ENCODE data around the gene FBLN7.
"Not testable (repeated sequence)": the region's sequence is repeated elsewhere in the genome, so short reads cannot be mapped to it uniquely, and the experiment has no call there.

FBLN7 gene, protein sequence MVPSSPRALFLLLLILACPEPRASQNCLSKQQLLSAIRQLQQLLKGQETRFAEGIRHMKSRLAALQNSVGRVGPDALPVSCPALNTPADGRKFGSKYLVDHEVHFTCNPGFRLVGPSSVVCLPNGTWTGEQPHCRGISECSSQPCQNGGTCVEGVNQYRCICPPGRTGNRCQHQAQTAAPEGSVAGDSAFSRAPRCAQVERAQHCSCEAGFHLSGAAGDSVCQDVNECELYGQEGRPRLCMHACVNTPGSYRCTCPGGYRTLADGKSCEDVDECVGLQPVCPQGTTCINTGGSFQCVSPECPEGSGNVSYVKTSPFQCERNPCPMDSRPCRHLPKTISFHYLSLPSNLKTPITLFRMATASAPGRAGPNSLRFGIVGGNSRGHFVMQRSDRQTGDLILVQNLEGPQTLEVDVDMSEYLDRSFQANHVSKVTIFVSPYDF

DNA sequence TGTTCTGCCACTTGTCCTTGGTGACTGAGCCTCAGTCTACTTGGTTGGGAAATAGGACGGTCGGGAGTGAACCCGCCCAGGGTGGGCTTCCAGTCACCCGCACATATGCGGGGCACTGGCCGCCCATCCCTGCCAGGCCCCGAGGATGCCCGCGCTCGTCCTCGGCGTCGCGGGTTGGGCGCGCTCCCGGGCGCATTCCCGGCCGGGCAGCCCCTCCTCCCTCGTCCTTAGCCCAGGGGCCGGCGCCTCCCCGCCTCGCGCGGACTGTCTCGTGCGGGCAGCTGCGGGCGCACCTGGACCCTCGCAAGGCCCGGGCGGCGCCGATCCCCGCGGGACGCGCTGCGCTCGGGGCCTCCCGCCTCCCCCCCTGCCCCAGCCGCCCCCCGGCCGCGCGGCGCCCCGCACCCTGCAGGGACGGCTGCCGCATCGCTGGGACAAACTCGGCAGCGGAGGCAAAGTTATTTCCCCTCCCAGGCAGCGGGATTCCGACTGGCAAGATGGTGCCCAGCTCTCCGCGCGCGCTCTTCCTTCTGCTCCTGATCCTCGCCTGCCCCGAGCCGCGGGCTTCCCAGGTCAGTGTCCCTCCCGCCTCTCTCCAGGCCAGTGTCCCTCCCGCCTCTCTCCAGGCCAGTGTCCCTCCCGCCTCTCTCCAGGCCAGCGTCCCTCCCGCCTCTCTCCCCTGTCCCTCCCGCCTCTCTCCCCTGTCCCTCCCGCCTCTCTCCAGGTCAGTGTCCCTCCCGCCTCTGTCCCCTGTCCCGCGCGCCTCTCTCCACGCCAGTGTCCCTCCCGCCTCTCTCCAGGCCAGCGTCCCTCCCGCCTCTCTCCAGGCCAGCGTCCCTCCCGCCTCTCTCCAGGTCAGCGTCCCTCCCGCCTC is at the start of gene FBLN7:
Gene FBLN7 (plus strand): TSS at position 227 of the 874 bp plus-strand sequence. CDS start 271 bp downstream, at position 498.
- no peak for DNase-seq (ENCODE audit: low read depth in 2 of 2)

DNA sequence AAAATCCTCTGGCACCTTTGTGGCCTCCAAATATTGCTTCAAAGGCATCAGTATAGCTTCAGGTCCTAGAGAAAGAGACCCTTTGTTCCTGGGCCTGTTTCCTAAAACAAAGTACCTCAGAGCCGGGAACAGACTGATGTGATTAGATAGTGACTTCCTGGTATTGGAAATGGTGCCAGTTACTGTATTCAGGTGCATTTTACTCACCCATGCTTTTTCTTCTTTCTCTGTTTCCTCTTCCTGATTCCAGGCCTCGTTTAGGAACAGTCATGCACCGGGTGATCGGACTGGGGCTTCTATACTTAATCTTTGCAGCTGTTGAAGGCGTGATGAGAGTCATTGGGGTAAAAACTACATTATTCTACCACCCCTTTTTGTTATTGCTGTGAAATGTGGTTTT is 48.8 kb upstream of the FBLN7 start:
- DNase-seq (ENCODE audit: low read depth in 2 of 2), result no peak

DNA sequence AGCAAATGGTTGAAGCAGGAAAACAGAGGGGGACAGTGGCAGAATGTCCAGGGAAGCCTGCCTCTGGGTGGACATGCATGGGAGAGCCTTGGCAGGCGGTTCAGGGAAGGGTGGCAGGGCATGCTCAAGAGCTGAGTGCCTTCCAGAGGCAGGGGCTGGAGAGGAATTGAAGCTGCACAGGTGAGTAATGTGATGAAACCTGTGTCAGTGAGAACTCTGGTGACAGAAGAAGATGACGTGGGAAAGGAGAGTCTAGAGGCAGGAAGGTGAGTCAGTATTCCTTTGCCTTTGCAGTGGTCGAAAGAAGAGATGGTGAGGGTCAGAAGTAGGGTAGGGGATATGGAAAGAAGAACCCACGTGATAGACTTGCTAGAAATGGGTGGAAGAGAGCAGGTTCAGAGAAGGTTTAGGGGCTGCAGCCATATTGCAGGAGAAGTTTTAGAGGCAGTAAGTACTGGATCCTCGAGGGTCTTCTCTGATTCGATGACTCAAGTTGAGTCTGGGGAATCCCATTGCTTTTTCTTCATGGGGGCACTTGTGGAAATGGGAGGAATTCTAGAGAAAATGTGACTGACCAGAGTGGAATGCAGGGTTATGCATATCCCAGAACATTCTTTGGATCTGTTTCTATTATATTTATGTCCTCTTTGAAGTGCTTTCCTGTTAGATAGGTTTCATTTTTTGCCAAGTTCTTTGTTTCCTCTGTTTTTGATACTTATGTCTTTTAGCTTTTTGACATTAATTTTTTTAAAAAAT is 45.7 kb upstream of the FBLN7 start:
- no peak for DNase-seq (ENCODE audit: low read depth in 2 of 2)

DNA sequence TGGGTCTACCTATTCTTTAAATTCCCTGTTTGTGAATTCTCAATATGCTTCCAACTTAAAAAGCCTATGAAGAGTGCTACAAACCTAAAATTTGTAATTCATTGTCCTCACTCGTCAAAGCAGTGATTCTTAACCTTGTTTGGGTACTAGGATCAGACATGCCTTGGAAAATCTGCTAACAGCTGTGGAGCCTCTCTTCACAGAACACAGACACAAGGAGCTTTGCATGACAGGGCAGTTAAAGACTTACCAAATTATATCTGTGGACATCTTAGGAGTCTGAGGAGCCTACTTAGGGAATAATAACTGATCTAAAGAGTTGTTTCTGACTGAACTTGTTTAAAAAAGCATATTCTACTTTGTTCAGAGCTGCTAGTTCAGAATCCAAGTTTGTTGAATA is 45.0 kb upstream of the FBLN7 start:
- no peak for DNase-seq (ENCODE audit: low read depth in 2 of 2)

DNA sequence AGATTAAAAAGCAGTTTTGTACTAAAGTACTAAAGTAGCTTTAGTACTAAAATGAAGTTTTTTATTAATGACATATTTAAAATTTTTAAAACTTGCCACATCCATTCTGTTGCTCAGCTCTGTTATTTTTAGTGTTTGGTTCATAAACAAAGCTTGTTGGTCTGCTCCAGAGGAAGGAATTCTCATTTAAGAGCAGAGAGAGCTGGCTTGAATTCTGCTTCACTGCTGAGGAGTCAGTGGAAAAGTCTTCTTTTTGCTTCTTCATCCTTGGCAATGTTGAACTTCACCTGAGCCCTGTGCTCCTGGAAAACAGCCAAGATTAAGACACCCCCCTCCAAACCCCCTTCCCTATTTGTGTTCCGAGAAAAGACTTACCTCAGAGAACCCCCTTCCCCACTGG is 42.5 kb upstream of the FBLN7 start:
- no peak for DNase-seq (ENCODE audit: low read depth in 2 of 2)

DNA sequence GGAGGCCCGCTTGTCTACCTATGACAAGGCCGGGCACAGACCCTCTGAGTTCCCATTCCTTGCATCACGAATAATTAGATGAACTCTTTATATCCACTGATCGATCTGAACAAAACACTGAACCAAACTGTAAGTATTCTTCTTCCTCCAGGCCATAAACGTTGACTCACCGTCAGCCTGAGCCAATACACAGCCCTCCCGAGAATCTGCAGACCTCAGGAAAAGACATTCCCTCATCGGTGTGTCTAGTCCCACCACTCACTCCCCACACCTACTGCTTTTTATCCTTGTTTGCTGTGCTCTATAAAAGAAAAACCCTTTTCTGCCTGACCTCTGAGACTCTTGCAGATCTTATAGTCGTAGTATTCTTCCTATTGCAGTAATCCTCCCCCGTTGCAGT is 42.1 kb upstream of the FBLN7 start:
- no peak for DNase-seq (ENCODE audit: low read depth in 2 of 2)

DNA sequence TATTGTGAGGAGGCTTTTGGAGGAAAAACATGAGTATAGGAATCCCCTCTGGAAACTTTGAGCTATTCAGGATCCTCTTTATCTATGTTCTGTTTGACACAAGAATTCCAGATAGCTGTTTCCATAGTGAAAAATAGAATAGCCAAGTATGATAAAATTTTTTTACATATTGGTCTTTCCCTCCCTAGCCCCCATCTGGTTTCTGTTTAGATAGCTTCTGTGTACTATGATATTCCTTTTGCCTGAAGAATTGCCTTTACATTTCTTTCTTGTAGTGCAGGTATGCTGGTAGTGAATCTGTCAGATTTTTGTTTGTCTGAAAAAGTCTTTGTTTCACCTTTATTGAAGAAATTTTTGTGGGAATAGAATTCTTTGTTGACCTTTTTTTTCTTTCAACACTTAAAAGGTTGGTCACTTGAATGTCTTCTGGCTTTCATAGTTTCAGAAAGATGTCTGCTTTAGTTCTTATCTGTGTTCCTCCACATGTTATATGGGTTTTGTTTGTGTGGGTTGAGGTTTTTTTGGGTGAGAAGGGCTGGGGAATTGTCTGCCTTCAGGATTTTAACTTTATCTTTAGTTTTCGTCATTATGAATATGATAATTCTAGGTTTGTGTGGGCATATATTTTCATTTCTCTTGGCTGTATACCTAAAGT is 29.9 kb upstream of the FBLN7 start:
- DNase-seq (ENCODE audit: low read depth in 2 of 2), result no peak

DNA sequence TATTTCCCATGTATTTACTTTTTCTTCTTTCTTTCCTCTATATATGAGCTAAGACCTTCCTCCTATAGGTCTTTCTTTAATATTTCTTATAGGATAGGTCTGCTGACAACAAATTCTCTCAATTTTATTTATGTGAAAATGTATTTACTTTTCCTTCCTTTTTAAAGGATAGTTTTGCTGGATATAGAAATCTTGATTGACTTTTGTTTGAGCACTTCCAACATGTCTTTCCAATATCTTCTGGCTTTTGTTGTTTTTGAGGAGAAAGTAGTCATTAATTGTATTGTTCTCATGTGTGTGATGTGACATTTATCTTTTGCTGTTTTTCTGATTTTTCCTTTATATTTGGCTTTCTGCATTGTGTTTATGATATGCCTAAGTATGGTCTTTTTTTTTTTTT is 28.9 kb upstream of the FBLN7 start:
- DNase-seq (ENCODE audit: low read depth in 2 of 2), result no peak

DNA sequence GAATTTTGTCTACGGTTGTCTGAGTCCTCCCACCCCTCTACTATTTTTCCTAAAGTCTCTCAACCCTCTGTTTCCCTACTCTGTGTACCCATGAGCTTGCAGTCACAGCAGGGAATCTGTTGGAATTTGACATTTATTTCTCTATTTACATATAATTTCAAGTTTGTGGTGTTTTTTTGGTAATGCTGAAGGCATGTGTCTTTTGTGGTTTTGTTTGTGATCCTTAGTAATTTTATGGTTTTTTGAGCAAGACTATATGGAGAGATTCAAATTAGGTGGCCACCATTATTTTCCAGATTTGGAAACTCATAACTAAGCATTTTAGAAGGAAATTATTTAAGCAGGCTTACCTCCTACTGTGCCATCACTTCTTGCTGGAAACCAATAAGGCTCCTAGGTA is 27.2 kb upstream of the FBLN7 start:
- DNase-seq (ENCODE audit: low read depth in 2 of 2), result no peak

DNA sequence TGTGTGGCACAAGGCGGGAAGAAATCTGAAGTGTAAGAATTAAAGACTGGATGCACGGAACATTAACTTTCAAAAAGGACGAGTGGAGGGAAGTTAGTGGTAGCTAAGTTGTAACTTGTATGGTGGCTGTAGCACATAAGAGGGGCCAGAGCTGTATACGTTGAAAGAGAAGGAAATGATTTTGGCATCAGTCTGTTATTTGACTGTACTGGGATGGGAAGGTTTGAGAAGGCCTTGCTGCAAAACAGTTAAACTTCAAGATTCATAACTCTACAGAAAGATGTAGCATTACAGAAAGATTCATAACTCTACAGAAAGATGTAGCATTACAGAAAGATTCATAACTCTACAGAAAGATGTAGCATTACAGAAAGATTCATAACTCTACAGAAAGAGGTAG is 24.8 kb upstream of the FBLN7 start:
- DNase-seq (ENCODE audit: low read depth in 2 of 2), result not testable (repeated sequence)

DNA sequence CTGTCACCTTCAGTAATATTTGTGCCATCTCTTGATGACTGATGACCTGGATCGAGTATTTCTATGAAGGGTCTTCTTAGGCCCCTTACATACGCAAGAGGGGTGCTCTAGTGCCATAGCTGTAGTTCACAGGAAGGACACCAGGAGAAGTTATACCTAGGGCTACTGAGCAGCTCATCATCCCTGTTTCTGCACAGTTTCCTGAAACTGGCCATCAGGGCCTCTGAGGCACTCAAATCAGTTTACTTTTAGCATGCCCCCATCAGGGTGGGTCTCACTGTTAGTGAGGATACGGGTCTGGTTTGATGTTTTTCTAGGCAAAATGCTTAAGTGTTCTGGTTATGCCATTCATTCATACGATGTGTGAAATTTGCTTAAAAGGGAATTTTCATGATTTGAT is 20.0 kb upstream of the FBLN7 start:
- DNase-seq (ENCODE audit: low read depth in 2 of 2), result no peak

DNA sequence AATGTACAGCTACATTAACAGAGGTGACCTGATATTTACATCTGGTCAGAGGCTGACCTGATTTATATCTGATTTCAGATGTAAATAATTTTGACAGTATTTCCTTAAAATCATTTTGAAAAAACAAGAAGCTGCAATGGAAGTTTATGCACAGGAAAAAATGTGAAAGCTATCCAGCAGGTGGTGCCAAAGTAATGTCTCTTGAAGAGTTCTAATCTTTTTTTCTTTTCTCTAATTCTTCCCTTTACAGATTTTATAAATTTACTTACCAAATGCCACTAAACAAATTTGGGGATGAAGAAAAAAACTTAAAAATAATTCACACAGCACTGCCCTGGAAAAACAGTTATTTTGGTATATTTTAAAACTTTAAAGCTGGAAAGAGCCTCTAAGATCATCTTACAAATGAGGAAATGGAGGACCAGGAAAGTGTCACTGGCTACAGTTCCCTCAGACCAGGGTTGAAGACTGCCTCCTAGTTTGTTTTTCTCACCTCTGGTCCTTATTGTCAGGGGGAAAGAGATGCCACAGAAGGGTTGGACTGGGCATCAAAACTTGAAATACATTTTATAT is 16.4 kb upstream of the FBLN7 start:
- peak in 1 of 2 donors; percentile 33 for DNase-seq (ENCODE audit: low read depth in 2 of 2)

DNA sequence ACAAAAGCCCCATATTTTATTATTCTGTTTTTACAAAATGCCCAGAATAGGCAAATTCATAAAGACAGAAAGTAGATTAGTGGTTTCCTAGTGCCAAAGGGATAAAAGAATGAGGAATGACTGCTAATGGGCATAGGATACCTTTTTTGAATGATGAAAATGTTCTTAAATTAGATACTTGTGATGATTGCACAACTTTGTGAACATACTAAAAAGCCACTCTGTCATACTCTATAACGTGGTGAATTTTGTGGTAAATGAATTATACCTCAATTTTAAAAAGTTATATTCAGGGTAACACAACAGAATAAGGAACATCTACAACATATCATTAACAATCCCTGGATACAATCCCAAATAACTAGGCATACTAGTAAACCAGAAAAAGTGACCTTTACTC is 9.1 kb upstream of the FBLN7 start:
- no peak for DNase-seq (ENCODE audit: low read depth in 2 of 2)

DNA sequence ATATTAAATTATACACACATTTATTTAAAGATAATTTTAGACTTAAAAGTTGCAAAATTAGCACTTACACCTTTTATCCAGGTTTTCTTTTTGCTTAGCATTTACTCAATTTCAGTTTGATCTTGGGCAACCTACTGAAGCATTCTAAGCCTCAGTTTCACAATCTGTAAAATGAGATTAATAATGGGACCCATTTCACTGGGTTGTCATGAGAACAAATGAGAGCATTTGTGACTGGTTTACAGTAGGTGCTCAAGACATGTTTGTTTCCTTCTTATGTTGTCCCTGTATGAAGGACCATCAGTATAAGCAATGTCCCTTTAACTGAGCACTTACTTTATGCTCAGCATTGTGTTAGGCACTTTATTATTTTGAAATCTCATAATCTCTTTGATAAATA is 4.8 kb upstream of the FBLN7 start:
- DNase-seq (ENCODE audit: low read depth in 2 of 2), result no peak

DNA sequence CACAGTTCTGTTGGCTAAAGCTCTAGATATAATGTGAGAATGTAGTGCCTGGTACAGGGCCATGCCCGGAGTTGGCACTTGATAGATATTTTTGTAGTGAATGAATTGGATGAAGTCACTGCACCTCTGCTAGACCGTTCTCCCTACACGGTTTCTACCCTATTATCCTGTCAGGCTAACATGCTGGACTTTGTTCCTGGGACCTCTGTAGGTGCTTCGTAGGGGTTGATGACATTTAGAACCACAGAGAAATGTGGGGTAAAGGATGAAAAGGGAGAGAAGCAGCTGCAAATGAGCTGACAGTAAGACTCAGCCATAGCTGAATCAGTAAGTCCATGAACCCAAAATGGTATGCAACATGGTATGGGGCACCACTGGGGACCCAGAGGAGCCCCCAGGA is 4.1 kb upstream of the FBLN7 start:
- no peak for DNase-seq (ENCODE audit: low read depth in 2 of 2)

DNA sequence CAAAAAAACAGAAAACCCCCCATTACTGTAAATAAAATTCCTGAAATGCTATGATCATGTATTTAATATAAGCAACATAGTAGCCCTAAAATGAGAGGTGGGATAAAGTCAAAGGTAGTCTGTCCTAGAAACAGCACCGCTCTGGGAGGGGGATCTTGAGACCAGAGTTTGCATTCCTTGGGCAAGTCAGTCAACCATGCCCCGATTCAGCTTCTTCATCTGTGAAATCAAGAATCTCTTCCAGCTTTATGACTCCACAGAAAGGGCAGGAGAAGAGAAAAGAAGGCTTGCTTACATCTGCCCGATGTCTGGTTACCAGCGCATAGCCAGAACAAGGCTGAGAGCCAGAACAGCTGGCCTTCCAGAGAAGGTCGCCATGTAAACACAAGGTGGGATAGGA is 2.1 kb upstream of the FBLN7 start:
- no peak for DNase-seq (ENCODE audit: low read depth in 2 of 2)

DNA sequence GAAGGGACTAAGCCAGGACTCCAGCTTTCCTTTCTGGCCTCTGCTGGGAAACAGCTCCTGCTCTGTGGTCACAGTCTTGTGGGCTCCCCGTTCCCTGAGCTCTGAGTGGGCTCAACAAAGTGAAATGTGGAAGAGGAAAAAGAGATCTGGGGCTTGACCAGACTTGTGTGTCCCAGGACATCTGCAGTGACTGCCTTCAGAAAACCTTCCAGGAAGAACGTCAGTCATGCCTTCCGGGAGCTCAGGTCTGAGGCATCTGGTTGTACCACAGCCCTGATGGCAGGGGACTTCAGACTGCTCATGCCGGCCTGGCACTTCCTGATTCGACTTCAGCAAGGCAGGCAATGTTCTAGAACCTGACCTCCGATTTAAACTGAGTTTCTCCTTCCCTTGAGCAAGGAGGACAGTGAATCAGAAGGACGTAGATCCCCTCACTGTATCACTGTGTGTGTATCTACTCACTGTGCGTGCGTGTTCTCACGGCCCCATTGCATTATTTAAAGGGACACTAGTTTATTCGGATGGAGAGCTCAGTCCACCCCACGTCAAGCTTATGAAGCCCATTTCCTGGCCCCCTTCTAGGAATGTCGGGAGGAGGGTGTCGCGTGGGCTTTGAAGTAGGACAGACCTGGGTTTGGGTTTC is 548 bp upstream of the FBLN7 start:
- no peak for DNase-seq (ENCODE audit: low read depth in 2 of 2)

DNA sequence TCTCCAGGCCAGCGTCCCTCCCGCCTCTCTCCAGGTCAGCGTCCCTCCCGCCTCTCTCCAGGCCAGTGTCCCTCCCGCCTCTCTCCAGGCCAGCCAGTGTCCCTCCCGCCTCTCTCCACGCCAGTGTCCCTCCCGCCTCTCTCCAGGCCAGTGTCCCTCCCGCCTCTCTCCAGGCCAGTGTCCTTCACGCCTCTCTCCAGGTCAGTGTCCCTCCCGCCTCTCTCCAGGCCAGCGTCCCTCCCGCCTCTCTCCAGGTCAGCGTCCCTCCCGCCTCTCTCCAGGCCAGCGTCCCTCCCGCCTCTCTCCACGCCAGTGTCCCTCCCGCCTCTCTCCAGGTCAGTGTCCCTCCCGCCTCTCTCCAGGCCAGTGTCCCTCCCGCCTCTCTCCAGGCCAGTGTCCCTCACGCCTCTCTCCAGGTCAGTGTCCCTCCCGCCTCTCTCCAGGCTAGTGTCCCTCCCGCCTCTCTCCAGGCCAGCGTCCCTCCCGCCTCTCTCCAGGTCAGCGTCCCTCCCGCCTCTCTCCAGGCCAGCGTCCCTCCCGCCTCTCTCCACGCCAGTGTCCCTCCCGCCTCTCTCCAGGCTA is 939 bp downstream of the FBLN7 start:
- not testable (repeated sequence) for DNase-seq (ENCODE audit: low read depth in 2 of 2)

DNA sequence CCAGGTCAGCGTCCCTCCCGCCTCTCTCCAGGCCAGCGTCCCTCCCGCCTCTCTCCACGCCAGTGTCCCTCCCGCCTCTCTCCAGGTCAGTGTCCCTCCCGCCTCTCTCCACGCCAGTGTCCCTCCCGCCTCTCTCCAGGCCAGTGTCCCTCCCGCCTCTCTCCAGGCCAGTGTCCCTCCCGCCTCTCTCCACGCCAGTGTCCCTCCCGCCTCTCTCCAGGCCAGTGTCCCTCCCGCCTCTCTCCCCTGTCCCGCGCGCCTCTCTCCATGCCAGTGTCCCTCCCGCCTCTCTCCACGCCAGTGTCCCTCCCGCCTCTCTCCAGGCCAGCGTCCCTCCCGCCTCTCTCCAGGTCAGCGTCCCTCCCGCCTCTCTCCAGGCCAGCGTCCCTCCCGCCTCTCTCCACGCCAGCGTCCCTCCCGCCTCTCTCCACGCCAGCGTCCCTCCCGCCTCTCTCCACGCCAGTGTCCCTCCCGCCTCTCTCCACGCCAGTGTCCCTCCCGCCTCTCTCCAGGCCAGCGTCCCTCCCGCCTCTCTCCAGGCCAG is 1.5 kb downstream of the FBLN7 start:
- DNase-seq (ENCODE audit: low read depth in 2 of 2), result not testable (repeated sequence)

DNA sequence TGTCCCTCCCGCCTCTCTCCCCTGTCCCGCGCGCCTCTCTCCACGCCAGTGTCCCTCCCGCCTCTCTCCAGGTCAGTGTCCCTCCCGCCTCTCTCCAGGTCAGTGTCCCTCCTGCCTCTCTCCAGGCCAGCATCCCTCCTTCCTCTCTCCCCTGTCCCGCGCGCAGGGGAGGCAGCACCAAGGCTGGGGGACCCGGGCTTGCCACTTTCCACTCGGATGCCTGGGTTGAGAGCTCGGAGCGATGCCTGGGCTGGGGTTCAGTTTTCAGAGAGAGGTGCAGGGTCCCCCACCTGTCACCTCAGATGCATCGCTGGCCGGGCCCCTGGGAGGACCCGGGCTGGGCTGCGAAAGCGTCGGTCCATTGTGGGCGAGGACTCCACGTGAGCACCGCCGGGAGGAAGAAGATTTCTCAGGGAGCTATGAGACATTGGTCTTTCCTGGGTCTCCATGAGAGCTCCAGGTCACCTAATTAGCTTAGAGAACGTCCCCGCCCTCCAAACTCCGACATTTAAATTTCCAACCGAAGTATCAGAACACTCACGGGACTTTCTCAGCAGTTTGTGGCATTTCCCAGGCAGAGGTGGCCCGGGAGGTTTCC is 2.1 kb downstream of the FBLN7 start:
- no peak for DNase-seq (ENCODE audit: low read depth in 2 of 2)
